ENCODE data around the gene FGF9.

The FGF9 gene

GRCh38 chr13:21661097-21661909, 9.6 kb upstream of the FGF9 start:
- H3K27ac ChIP-seq (replicated peaks) = no peak overlapping the region
- H3K27me3 ChIP-seq (ENCODE audit: insufficient read depth, poor library complexity, severe bottlenecking) = peaks cover 2% of the 10 kb centered on the region
- no peak for TF ChIP-seq POLR2AphosphoS5 (IDR thresholded peaks at IDR 0.05; ENCODE audit: low read depth)
- TF ChIP-seq REST (IDR thresholded peaks at IDR 0.05; ENCODE audit: insufficient replicate concordance, low read depth) = no peak
- TF ChIP-seq CTCF (IDR thresholded peaks at IDR 0.05; ENCODE audit: insufficient read depth, low read length) = no peak
- TF ChIP-seq GABPA (IDR thresholded peaks at IDR 0.05; ENCODE audit: low read depth) = no peak
- no peak for TF ChIP-seq SPI1 (IDR thresholded peaks at IDR 0.05; ENCODE audit: borderline replicate concordance, low read depth)
- H3K4me3 ChIP-seq (replicated peaks; ENCODE audit: insufficient read depth, low read length) = no peak overlapping the region
- DNase-seq (ENCODE audit: low read depth in 1 of 2, low spot score in 1 of 2) = no peak

GRCh38 chr13:21663197-21663596, 7.7 kb upstream of the FGF9 start:
- Histone ChIP-seq H3K4me3 (replicated peaks; ENCODE audit: insufficient read depth, low read length) (no peak overlapping the region), H3K27me3 (ENCODE audit: insufficient read depth, poor library complexity, severe bottlenecking) (peaks cover 11% of the 10 kb centered on the region), H3K27ac (replicated peaks) (no peak overlapping the region)
- TF ChIP-seq GABPA (IDR thresholded peaks at IDR 0.05; ENCODE audit: low read depth) = no peak
- no peak for TF ChIP-seq REST (IDR thresholded peaks at IDR 0.05; ENCODE audit: insufficient replicate concordance, low read depth)
- no peak for TF ChIP-seq CTCF (IDR thresholded peaks at IDR 0.05; ENCODE audit: insufficient read depth, low read length)
- no peak for DNase-seq (ENCODE audit: low read depth in 1 of 2, low spot score in 1 of 2)

- H3K27ac ChIP-seq (replicated peaks) = no peak overlapping the region
- no peak overlapping the region for H3K4me3 ChIP-seq (replicated peaks; ENCODE audit: insufficient read depth, low read length)
- no peak for DNase-seq (ENCODE audit: low read depth in 1 of 2, low spot score in 1 of 2)
- TF ChIP-seq CTCF (IDR thresholded peaks at IDR 0.05; ENCODE audit: insufficient read depth, low read length) = no peak
- no peak for TF ChIP-seq SPI1 (IDR thresholded peaks at IDR 0.05; ENCODE audit: borderline replicate concordance, low read depth)
- no peak for TF ChIP-seq REST (IDR thresholded peaks at IDR 0.05; ENCODE audit: insufficient replicate concordance, low read depth)
- no peak for TF ChIP-seq GABPA (IDR thresholded peaks at IDR 0.05; ENCODE audit: low read depth)
- TF ChIP-seq POLR2AphosphoS5 (IDR thresholded peaks at IDR 0.05; ENCODE audit: low read depth) = no peak
- peaks cover 56% of the 10 kb centered on the region for H3K27me3 ChIP-seq (ENCODE audit: insufficient read depth, poor library complexity, severe bottlenecking)
These were observed 2.1 kb upstream of the FGF9 start for GRCh38 chr13:21668732-21669275.

Data from HL-60 (cell line).